ENCODE measurements around the gene PON3.

Gene PON3

GRCh38 chr7:95309951-95310350 is 86.2 kb downstream of the PON3 start:
- in situ Hi-C loops (cut with MboI; ENCODE audit: low sequenced_read_pairs): no loop called here
